ENCODE results near the gene RTTN. TPM values are rescaled to one million over a fixed set of nuclear protein-coding genes. Genes with fewer than 3 reads are reported as not detected.

The RTTN gene
- total RNA-seq, 2 donors from 2014 or later, result 13.0 to 20.1 TPM

DNA sequence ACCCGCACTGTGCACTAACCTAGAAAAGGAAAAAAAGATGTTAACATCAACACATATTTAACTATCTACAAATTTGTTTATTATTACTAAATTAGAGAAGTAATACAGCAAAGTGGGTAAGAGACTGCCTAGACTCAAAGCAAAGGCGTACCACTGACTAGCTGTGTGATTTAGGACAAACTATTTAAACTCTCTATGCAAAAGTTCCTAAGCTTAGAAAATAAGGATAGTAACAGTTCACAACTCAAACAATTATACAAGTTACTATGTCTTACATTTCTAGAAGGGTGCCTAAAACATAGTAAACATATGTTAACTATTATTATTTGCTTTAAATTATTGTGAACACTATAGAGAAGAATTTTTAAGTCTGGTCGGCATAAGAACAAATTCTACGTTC is 119.4 kb downstream of the RTTN start:
- DNase-seq (no peak), ATAC-seq (no peak)
- H3K9me3 ChIP-seq, result no peaks in the 10 kb centered on the region
- H3K27ac ChIP-seq, result no peak overlapping the region
- intact Hi-C loops (cut with DNase I), result no loop called here
- WGBS, 2 donors, result 72 to 77% methylated on average over 4 of the region's 4 CpGs
- no peaks in the 10 kb centered on the region for H3K27me3 ChIP-seq
- no peak for TF ChIP-seq POLR2A (IDR thresholded peaks at IDR 0.05)
- TF ChIP-seq, protein P1, sequence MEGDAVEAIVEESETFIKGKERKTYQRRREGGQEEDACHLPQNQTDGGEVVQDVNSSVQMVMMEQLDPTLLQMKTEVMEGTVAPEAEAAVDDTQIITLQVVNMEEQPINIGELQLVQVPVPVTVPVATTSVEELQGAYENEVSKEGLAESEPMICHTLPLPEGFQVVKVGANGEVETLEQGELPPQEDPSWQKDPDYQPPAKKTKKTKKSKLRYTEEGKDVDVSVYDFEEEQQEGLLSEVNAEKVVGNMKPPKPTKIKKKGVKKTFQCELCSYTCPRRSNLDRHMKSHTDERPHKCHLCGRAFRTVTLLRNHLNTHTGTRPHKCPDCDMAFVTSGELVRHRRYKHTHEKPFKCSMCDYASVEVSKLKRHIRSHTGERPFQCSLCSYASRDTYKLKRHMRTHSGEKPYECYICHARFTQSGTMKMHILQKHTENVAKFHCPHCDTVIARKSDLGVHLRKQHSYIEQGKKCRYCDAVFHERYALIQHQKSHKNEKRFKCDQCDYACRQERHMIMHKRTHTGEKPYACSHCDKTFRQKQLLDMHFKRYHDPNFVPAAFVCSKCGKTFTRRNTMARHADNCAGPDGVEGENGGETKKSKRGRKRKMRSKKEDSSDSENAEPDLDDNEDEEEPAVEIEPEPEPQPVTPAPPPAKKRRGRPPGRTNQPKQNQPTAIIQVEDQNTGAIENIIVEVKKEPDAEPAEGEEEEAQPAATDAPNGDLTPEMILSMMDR (IDR thresholded peaks at IDR 0.05), result no peak
- H3K4me3 ChIP-seq, result no peak overlapping the region
- no peaks in the 10 kb centered on the region for H3K4me1 ChIP-seq
- H3K36me3 ChIP-seq (replicated peaks in 1 of 2; ENCODE audit: insufficient read depth in 1 of 2, low read depth in 2 of 2), result no peaks in the 10 kb centered on the region

GRCh38 chr18:70085641-70086040 is 119.8 kb downstream of the RTTN start:
- intact Hi-C loops (cut with DNase I), result no loop called here
- no peak overlapping the region for H3K27ac ChIP-seq
- no peaks in the 10 kb centered on the region for H3K36me3 ChIP-seq (replicated peaks in 1 of 2; ENCODE audit: insufficient read depth in 1 of 2, low read depth in 2 of 2)
- H3K9me3 ChIP-seq, result no peaks in the 10 kb centered on the region
- no peak overlapping the region for H3K4me3 ChIP-seq
- TF ChIP-seq POLR2A (IDR thresholded peaks at IDR 0.05), result no peak
- TF ChIP-seq, protein P1 (IDR thresholded peaks at IDR 0.05), result no peak
- no peaks in the 10 kb centered on the region for H3K27me3 ChIP-seq
- DNase-seq (no peak), ATAC-seq (no peak)
- 48 to 49% methylated on average over 5 of the region's 5 CpGs for WGBS, 2 donors
- no peaks in the 10 kb centered on the region for H3K4me1 ChIP-seq

DNA sequence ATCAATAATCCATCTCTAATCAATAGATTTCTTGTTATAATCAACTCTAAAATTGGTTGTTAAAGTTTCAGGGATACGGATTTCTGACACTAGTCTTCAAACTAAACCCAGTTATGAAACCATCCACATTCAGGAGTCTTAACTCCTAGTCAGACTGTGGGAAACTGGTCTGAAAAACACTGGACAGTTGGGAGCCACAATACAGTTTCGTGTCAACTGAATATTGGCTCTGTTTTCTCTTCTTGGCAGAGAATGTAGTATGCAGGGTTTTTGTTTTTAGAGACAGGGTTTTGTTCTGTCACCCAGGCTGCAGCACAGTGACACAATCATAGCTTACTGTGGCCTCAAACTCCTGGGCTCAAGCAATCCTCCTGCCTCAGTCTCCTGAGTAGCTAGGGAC is 123.1 kb downstream of the RTTN start:
- DNase-seq (no peak), ATAC-seq (no peak)
- Histone ChIP-seq H3K27ac (no peak overlapping the region), H3K36me3 (replicated peaks in 1 of 2; ENCODE audit: insufficient read depth in 1 of 2, low read depth in 2 of 2) (no peaks in the 10 kb centered on the region), H3K9me3 (no peaks in the 10 kb centered on the region), H3K4me1 (no peaks in the 10 kb centered on the region), H3K4me3 (no peak overlapping the region), H3K27me3 (no peaks in the 10 kb centered on the region)
- intact Hi-C loops (cut with DNase I), result no loop called here
- TF ChIP-seq POLR2A (IDR thresholded peaks at IDR 0.05), result no peak
- TF ChIP-seq, protein P1 (IDR thresholded peaks at IDR 0.05), result no peak
- WGBS, 2 donors, result 85 to 92% methylated on average over 2 of the region's 2 CpGs

DNA sequence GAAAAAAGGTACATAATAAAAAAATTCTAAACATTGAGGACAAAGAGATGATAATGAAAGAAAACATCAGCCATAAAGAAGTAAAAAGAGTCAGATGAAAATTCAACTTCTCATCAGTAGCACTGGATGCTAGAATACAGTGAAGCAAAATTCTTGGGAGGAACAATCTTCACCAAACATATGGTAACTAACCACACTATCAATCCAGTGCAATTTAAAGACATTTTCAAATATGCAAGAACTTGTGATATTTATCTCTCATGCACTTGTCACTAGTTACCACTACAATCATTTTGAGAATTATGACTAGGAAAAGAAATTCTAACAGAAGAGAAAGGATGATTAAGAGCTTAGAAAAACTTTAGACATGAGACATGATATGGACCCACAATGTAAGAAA is 127.4 kb downstream of the RTTN start:
- intact Hi-C loops (cut with DNase I), result no loop called here

DNA sequence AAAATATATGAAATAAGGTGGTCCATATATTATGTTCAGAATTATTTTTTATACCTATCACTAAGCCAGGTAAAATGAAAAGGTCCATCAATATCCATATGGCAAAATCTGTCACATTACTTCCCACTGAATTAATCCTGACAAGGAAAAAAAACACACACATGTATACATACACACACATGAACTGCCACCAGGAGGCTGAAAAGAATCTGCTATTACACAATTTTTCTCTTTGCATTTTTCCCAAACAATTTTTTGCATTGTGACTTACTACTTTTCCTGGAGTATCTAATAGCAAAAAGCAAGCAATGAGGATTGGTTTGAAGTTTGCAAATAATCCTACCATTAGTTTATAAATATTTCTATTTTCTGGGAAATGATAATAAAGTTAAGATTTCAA is 129.6 kb downstream of the RTTN start:
- Histone ChIP-seq H3K9me3 (no peaks in the 10 kb centered on the region), H3K4me3 (no peak overlapping the region), H3K27ac (no peak overlapping the region), H3K4me1 (no peaks in the 10 kb centered on the region), H3K27me3 (no peaks in the 10 kb centered on the region), H3K36me3 (replicated peaks in 1 of 2; ENCODE audit: insufficient read depth in 1 of 2, low read depth in 2 of 2) (no peaks in the 10 kb centered on the region)
- TF ChIP-seq, protein P1 (IDR thresholded peaks at IDR 0.05), result no peak
- TF ChIP-seq POLR2A (IDR thresholded peaks at IDR 0.05), result no peak
- intact Hi-C loops (cut with DNase I), result no loop called here
- no peak for ATAC-seq
- no peak for DNase-seq

More for the DNA sequence above, 127.4 kb downstream of the RTTN start:
- Histone ChIP-seq H3K4me1 (no peaks in the 10 kb centered on the region), H3K4me3 (no peak overlapping the region), H3K27me3 (no peaks in the 10 kb centered on the region), H3K36me3 (replicated peaks in 1 of 2; ENCODE audit: insufficient read depth in 1 of 2, low read depth in 2 of 2) (no peaks in the 10 kb centered on the region), H3K27ac (no peak overlapping the region), H3K9me3 (no peaks in the 10 kb centered on the region)
- DNase-seq, result no peak
- TF ChIP-seq POLR2A (IDR thresholded peaks at IDR 0.05), result no peak
- TF ChIP-seq, protein P1 (IDR thresholded peaks at IDR 0.05), result no peak
- no peak for ATAC-seq

Data from body of pancreas (tissue), 4 donors.